ENCODE measurements around the gene RALGAPB.

Gene RALGAPB

DNA sequence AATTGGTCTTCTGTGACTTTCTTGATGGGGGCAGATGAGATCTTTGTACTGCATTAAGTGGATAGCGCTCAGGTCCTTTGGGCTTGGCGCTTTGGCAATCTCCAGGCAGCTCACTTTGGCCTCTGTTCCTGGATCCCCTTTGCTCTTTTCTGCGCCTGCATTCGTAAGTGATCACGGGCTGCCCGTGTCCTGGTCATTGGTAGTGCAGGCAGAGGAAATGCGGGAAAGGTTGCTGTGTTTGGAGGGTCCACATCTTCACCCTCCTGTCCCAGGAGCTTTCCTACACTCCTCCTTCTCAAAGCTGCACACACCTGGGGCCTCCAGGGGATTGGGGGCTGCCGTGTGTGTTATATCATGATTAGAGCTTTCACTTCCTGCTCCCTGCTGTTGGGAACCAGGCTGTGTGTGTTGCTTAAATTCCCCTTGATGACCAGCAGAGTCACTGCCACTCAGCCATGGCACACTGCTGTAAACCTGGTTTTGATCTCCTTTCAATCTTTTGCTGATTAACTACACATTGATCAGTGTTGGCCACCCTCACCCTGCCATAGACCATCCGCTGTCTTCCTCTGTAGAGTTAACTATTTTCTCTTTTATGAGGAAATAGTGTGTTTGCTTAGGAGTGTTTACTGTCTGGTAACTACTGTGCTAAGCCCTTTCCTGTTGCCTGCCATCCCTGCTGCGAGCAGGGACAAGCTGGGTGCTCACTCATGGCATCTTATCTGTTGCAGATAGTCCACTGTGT lies 24.5 kb upstream of the RALGAPB start:
- peak overlapping the region; percentile 92 for H3K27ac ChIP-seq

DNA sequence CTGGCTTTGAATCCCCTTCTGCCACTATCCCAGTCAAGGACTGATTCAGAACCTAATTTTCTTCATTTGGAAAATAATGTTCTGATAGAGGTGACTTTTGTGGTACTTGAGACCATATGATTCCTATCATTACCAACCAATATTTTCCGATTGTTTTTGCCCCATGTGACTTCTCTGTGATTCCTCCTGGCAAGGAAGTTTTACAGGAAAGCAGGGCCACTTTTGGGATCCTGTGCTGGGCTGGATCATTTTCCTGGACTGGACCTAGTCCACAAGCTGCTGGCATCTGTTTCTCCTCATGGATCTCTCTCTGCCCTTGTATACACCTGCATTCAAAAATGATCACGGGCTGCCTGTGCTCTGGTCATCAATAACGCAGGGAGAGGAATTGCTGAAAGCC lies 23.6 kb upstream of the RALGAPB start:
- TF ChIP-seq, protein P1, sequence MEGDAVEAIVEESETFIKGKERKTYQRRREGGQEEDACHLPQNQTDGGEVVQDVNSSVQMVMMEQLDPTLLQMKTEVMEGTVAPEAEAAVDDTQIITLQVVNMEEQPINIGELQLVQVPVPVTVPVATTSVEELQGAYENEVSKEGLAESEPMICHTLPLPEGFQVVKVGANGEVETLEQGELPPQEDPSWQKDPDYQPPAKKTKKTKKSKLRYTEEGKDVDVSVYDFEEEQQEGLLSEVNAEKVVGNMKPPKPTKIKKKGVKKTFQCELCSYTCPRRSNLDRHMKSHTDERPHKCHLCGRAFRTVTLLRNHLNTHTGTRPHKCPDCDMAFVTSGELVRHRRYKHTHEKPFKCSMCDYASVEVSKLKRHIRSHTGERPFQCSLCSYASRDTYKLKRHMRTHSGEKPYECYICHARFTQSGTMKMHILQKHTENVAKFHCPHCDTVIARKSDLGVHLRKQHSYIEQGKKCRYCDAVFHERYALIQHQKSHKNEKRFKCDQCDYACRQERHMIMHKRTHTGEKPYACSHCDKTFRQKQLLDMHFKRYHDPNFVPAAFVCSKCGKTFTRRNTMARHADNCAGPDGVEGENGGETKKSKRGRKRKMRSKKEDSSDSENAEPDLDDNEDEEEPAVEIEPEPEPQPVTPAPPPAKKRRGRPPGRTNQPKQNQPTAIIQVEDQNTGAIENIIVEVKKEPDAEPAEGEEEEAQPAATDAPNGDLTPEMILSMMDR (conservative IDR thresholded peaks at IDR 0.05): no peak
- H3K27ac ChIP-seq: peak overlapping the region; percentile 92

More for the DNA sequence above, 24.5 kb upstream of the RALGAPB start:
- TF ChIP-seq, protein P1 (conservative IDR thresholded peaks at IDR 0.05): no peak

DNA sequence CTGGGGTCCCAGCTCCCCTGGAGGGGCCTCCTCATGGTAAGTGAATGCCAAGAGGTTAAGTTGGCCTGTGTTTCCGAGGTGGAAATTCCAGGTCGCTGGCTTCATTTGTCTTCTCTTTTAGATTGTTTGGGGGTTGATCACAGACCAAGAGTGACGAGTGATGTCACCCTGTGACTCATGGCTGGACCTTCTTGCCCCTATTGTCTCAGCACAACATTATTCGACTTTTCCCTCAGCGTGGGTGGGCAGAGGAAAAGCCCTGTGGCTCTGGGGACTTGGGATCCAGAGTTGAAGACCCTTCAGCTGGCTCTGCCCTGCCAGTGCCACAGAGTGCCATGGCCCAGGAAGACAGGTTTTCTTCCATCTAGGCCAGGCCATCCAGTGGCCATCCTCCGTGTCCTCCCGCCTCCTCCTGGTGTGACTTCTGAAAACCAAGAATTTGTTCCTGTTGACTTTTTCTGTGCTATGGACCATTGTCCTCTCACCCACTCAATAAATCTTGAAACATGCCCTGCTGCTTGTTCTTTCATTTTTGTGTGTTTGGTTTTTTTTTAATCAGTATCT lies 22.1 kb upstream of the RALGAPB start:
- peak overlapping the region; percentile 92; the same call in 1 of the 2 replicates for H3K27ac ChIP-seq
- TF ChIP-seq, protein P1 (conservative IDR thresholded peaks at IDR 0.05): no peak

DNA sequence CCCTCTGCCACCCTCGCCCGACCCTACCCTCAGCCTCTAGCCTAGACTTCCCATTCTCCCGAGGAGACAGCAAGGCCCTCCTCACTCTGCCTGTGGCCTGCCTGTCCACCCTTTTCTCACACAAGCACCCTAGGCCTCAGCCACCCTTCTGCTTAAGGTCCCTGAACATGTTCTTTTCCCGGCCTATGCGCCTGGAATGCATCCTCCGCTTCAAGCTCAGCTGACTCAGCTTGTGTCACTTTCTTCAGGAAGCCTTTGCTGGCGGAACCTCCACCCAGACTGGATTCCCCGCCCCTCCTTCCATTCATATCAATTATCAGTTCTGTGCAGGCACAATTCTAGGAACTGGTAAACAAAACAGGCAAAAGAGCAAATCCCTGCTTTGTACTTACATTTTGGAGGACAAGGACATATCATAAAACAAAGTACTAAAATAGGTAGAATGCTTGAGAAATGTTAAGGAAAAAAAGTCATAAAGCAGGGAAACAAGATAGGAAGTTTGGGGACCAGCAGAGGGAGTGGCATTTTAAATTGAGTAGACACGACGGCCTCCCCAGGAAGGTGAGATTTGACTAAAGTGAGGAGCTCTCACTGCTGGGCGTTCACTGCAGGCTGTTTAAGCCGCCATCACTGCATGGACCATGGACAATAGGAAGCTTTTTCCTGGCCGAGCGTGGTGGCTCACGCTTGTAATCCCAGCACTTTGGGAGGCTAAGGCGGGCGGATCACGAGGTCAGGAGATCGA lies 19.6 kb upstream of the RALGAPB start:
- TF ChIP-seq, protein P1 (conservative IDR thresholded peaks at IDR 0.05): no peak
- no peak overlapping the region for H3K27ac ChIP-seq

DNA sequence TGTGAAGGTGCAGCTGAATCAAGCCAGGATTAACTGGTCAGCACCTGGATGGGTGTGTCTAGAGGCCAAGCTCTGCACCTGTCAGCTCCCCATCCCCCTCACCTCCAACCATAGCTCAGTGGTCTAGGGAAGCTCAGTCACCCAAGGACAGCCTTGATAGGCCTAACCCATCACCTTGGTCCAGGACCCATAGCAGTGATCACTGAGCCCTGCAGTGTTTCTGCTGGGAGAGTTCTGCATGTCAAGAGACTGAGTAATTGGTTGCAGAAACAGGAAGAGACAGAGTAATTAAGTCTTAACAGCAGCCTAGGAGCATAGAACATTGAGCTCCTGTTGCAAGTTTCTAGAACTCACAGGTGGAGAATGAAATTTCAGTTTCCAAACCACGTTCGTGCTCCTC lies 18.7 kb upstream of the RALGAPB start:
- TF ChIP-seq, protein P1 (conservative IDR thresholded peaks at IDR 0.05): no peak
- no peak overlapping the region for H3K27ac ChIP-seq

DNA sequence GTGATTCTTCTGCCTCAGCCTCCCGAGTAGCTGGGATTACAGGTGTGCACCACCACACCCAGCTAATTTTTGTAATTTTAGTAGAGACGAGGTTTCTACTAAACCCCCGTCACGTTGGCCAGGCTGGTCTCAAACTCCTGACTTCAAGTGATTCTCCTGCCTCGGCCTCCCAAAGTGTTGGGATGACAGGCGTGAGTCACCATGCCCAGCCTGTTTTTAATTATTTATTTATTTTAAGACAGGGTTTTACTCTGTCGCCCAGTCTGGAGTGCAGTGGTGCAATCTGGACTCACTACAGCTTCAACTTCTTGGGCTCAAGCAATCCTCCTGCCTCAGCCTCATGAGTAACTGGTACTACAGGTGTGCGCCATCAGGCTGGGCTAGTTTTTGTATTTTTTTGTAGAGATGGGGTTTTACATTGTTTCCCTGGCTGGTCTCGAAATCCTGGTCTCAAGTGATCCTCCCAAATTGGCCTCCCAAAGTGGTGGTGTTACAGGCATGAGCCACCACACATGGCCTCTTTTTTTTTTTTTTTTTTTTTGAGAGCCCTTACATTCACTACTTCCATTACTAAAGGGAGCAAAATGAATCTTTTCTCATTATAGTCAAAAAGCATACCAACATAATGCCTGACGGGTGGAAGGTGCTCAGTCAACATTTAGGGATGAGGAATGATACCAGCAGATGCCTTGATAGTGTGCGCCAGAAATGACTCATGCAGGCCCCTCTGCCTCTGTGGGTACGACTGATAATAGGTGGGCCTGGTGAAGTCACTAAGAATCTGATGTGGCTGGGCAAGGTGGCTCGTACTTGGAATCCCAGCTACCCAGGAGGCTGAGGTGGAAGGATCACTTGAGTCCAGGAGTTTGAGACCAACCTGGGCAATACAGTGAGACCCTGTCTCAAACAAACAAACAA lies 17.8 kb upstream of the RALGAPB start:
- no peak overlapping the region; the same call in 1 of the 2 replicates for H3K27ac ChIP-seq
- TF ChIP-seq, protein P1 (conservative IDR thresholded peaks at IDR 0.05): no peak

Data from VCaP (cell line).